Ureter (tissue), 1 donor: Measurements from ENCODE around the gene P2RX3. TPM values are rescaled to one million over a fixed set of nuclear protein-coding genes. Genes with fewer than 3 reads are reported as not detected.
"Not testable (repeated sequence)": the region's sequence is repeated elsewhere in the genome, so short reads cannot be mapped to it uniquely, and the experiment has no call there.

Experiments used
- DNase-seq: peaks from one replicate; pipeline ENCODE4 v3.0.0-alpha.2; 2020; ENCODE audit warnings: low spot score
- total RNA-seq: library from RNA; stranded (reverse); gene quantifications from one replicate; pipeline ENCODE4 v1.2.4, GENCODE V29; 2023
- donor health status: DM: yes; HTN: yes; CAD: no.

P2RX3 gene
- total RNA-seq, 1 donor from 2014 or later = 0.99 TPM

DNA sequence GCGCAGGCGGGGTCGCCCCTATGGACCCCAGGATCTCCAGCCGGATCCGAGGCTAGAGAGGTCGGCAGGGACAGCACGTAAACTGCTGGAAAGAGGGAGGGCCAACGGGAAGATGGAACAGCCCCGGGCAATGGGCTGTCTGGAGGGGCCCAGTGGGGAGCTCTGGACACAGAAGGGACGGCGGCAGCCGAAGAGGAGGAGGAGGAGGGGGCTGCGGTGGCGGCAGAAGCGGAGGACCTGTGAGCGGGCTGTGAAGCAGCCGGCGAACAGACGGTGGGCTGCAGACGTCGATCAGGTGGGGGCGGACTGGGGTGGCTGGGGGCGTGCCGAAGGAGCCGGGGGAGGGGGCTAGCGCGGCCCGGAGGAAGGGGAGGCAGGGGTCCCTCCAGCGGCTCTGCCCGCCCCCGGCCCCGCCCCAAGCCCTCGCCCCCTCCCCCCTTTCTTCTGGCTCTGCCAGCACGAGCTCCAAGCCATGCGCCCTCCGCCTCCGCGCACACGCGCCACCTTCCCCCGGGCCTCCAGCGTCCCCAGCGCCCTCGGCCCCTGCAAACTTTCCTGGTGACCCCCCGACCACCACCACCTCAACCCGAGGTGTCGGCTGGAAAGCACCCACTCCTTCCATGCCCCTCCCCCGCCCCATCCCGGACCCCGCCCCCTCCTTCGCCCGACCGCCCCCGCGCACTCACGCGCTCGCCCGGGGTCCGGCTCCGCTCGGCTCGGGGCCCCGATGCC, 13.8 kb upstream of the P2RX3 start:
- DNase-seq = peak; percentile 65

- peak; percentile 99 for DNase-seq
Measured at GRCh38 chr11:57324886-57325734, 13.0 kb upstream of the P2RX3 start, which contains the start of gene TNKS1BP1. Gene TNKS1BP1, minus strand, starts transcription at chr11:57324952. Its CDS starts 3,067 bp downstream, at chr11:57321885.

DNA sequence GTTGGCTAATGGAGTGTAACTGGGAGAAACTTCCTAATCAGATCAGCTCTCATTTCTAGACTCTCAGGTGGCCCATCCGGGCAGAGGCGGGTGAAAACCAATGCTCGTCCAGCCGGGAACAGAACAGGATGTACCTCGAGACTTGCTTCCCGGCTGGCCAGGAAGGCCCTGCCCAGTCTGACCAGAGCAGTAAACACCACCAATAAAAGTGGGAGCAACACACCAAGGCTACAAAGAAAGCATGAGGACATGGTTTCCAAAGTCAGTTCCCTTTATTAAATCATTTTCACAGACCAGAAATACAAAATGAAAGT, 12.5 kb upstream of the P2RX3 start:
- DNase-seq = peak; percentile 73

DNA sequence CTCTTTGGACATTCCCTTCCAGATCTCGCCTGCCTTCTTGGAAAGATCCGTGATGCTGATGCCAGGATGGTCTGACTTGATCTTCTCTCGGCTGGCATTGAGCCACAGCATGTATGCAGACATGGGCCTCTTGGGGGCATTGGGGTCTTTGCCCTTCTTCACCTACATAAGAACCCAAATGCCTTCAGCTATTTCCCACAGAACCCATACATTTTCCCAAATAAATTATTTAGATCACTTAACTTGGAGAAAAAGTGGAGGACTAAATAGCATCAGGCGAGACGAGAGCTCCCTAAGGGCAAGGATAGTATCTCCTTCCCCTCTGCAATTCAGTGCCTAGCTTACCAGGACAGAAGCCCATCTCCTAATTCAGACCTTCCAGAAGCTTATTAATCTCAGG, 10.4 kb upstream of the P2RX3 start:
- DNase-seq = no peak

- no peak for DNase-seq
Measured at GRCh38 chr11:57330029-57330428, 8.1 kb upstream of the P2RX3 start.

GRCh38 chr11:57331720-57332119, 6.4 kb upstream of the P2RX3 start:
- no peak for DNase-seq

GRCh38 chr11:57332694-57333440, 5.3 kb upstream of the P2RX3 start:
- no peak for DNase-seq

GRCh38 chr11:57335023-57335342, 3.2 kb upstream of the P2RX3 start:
- no peak for DNase-seq

DNA sequence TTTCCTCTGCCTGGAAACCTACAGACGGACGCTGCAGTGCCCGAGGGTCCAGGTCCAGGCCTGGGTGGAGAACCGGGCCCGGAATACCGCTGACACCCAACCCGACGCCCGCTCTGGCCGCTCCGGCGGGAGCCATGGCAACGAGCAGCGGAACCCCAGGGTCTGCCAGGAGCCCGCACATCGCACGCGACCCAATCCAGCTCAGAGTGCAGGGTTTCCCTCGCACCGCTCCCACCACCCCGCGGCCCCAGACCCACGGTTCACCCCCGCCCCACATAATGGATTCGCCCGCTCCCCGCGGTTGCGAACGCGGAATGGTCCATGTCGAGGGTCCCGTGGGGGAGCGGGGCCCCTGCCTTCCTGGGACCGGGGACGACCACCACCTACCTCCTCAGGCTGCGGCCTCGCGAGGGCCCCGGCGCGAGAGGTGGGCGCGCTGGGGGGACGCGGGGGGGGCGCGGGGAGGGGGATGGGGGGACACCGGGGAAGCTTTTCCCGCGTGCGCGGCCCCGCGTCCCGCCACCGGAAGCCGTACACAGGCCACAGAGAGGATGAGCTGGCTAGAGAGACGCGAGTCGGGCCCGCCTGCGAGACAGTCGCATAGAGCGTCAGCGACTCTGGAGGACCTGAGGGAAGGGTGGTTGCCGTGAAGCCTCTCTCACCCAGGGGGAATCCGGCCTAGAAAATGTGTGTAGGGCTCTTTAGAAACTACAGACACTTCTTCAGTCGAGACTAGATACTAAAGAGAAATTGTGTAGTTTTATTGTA, 2.6 kb upstream of the P2RX3 start, which contains the start of gene SSRP1:
Gene SSRP1 (minus strand): TSS at position 550 of the 768 bp plus-strand sequence. CDS start 771 bp downstream, outside the sequence.
- peak; percentile 88 for DNase-seq

DNA sequence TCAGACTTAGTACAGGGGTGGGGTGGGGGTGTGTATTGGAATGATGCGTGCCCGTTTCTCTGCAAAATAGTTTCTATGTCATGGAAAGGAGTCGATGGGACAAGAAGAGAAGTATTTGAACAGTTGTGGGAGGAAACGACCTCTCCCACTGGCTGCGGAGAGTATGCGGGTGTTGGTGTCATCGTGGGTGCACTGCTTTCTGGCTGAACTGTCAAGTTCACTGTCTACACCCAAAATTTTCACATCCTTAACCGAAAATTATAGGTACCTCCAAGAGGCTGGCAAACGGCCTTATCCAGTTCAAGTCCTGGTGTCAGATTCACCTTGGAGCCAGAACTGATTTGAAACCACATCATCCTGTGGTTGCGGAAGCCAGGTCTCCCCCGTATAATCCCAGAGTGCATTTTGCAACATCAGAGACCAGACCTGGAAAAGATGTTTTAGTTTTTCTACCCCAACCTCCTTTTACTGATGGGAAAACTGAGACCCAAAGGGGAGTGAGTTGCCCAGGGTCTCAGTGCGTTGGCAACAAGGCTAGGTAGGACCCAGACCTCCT, 2.0 kb upstream of the P2RX3 start:
- no peak for DNase-seq

DNA sequence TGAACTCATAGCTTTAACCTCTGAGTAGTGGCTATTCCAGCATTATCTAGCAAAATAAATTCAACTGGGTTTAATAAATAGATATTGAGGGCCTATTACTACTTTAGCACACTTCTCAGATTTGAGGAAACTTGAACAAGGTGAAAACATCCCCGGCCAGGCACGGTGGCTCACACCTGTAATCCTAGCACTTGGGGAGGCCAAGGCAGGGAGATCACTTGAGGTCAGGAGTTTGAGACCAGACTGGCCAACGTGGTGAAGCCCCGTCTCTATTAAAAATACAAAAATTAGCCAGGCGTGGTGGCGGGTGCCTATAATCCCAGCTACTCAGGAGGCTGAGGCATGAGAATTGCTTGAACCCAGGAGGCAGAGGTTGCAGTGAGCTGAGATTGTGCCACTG, 1.3 kb upstream of the P2RX3 start:
- not testable (repeated sequence) for DNase-seq

GRCh38 chr11:57339328-57339727, 1.2 kb downstream of the P2RX3 start:
- no peak for DNase-seq

DNA sequence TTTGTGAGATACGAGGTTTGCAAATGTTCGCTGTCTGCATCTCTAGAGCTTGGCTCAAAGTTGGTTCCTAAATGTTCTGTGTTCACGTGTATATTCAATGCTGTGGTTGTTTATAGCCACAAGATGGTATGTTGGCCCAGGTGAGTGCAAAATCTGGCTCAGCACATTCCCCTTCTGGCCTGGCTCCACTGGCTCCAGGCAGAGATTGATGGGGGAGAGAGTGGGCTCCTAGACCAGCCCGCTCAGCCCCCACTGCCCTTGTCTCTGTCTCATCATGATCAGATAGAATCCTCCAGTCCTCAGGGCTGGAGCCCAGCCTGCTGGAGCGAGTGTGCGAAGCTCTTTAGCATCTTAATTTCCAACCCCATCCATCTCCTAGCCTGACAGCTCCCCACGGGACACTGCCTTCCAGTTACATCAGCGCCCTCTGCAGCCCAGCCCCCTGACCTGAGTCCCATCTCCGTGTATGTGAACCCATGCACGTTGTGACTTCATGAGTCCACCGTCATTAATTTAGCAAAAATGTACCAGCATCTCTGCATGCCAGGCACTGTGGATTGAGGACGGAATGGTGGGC, 2.0 kb downstream of the P2RX3 start:
- DNase-seq = no peak

DNA sequence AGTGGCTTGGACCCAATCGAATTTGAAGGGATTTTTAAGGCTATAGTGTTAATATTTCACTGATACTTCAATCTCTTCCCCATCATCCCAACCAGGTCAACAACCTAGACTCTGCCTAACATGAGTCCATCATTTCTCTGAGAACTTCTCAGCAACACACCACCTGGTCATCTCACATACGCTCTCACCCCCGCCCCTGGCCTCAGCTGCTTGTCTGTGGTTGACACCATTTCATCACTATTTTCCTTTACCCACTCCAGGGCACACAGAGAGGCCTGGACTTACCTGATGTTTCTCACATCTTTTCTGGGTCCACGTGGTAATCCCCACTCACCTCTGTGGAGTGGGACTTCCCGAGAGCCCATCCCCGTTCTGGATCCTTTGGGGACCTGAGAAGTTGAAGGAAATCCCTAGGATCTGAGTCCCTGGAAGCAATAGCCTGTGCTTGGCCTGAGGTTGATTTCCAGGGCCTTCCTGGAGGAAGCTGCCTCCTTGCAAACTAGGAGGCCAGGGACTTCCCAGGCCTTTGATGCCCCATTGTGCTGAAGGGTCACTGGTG, 3.2 kb downstream of the P2RX3 start:
- no peak for DNase-seq

GRCh38 chr11:57342702-57343101, 4.5 kb downstream of the P2RX3 start:
- no peak for DNase-seq

GRCh38 chr11:57343825-57344224, 5.7 kb downstream of the P2RX3 start:
- DNase-seq = no peak

GRCh38 chr11:57344826-57345225, 6.7 kb downstream of the P2RX3 start:
- DNase-seq = no peak

DNA sequence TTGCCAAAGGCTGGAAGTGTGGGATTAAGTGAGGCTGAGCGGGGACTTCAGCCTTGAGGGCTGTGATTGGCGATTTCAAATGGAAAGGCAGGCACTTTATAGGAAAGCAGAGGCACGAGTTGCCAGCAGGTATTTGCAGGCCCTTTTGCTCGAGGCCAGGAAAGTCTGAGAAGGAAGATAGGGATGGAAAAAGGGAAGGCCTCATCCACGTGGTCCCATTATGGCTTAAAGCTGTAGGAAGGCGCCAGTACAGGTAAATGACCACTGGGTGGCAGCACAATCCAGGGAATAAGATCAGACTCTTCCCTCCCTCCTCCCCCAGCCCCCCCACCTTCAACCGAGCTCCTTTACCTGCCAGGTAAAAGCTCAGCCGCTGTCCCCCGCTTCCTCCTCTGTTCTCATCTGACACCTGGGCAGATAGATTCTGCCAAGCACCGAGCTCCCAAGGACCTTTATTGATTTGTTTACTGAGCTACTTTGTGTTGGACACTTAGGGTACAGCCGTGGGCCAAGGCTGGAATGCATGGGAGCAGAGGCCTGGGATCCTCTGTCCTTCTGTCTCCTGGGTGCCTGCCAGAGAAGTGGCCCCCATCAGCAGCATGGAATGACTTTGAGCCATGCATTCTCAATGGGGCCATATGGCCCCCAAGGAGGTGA, 7.5 kb downstream of the P2RX3 start:
- DNase-seq = peak; percentile 69

DNA sequence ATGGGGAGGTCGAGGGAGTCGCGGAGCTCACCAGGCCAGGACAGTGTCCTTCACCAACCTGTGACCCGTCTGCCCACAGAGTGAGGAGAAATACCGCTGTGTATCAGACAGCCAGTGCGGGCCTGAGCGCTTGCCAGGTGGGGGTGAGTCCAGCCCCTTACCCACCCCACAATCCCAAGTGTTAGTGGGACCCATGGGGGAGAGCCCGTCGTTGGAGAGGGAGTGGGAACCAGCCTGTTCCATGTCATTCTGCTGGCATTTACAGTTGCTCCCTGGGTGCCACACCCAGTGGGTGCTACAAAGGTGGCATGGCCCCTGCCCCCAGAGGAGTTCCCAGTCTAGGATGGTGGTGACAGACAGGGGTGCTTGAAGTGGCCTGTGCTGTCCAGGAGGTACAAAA, 9.2 kb downstream of the P2RX3 start:
- no peak for DNase-seq

DNA sequence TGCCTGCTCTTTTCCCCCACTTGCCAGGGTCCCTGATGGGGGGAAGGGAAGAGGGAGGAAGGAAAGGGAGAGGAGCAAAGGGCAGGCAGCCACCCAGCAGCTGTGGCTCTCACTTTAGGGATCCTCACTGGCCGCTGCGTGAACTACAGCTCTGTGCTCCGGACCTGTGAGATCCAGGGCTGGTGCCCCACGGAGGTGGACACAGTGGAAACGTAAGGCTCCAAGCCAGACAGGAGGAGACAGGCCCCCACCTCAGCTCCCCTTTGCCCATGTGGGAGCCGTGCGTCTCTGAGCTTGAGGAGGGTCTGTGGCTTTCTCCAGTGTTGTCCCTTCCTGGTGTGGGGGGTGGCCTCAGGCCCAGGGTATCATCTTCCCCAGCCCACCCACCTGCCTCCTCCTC, 9.9 kb downstream of the P2RX3 start:
- no peak for DNase-seq
